Measurements from ENCODE around the gene SP6. TPM values are rescaled to one million over a fixed set of nuclear protein-coding genes. Genes with fewer than 3 reads are reported as not detected.

SP6 gene
- total and polyA plus RNA-seq, 2 of the 8 experiments (the other 6 are each of a cell fraction or from before 2014, with no cell fraction given) = 1.2 to 1.5 TPM

- TF ChIP-seq CTCF (IDR thresholded peaks at IDR 0.05; ENCODE audit: control extremely low read depth in 1 of 3, insufficient read depth in 1 of 3, low read depth in 1 of 3, low read length in 3 of 3) (peak; percentile 90 to 96 (median 90)), RAD21 (IDR thresholded peaks at IDR 0.05 in 1 of 2, conservative IDR thresholded peaks at IDR 0.05 in 1 of 2; ENCODE audit: low read depth in 2 of 2, low read length in 2 of 2) (peak; percentile 95 to 97), EP300 (IDR thresholded peaks at IDR 0.05; ENCODE audit: borderline replicate concordance in 1 of 2, low read depth in 2 of 2, low read length in 2 of 2) (no peak), PHF8 (conservative IDR thresholded peaks at IDR 0.05; ENCODE audit: low read depth, low read length) (peak; percentile 63), USF2 (IDR thresholded peaks at IDR 0.05; ENCODE audit: low read length) (peak; percentile 70), SRF (IDR thresholded peaks at IDR 0.05; ENCODE audit: low read depth, low read length) (no peak), SP4 (IDR thresholded peaks at IDR 0.05; ENCODE audit: low read length) (peak; percentile 74), CTBP2 (IDR thresholded peaks at IDR 0.05; ENCODE audit: borderline replicate concordance, insufficient read depth, insufficient read length, low read length) (no peak), CBX8 (IDR thresholded peaks at IDR 0.05; ENCODE audit: borderline replicate concordance, low read depth, low read length) (no peak), RXRA (IDR thresholded peaks at IDR 0.05; ENCODE audit: insufficient read depth, low read depth, low read length) (no peak), KDM5A (IDR thresholded peaks at IDR 0.05; ENCODE audit: low read length) (0 out of 2 replicates have a peak, but pooled peaks have one; percentile 23), EZH2 (IDR thresholded peaks at IDR 0.05; ENCODE audit: low read depth, low read length, severe bottlenecking) (no peak), GABPA (IDR thresholded peaks at IDR 0.05; ENCODE audit: borderline replicate concordance, insufficient read depth, low read length) (peak; percentile 41; the same call in 1 of the 2 replicates), SIN3A (conservative IDR thresholded peaks at IDR 0.05 in 1 of 2, IDR thresholded peaks at IDR 0.05 in 1 of 2; ENCODE audit: low read depth in 1 of 2, low read length in 2 of 2) (peak in 1 of 2 experiments; percentile 44; a peak in 1 of 4 replicates), ASH2L (IDR thresholded peaks at IDR 0.05; ENCODE audit: low read length) (peak; percentile 75), TCF12 (IDR thresholded peaks at IDR 0.05; ENCODE audit: low read depth, low read length) (no peak), SP1 (IDR thresholded peaks at IDR 0.05; ENCODE audit: low read depth, low read length) (peak; percentile 21; the same call in 1 of the 2 replicates), SIRT6 (IDR thresholded peaks at IDR 0.05; ENCODE audit: low read length) (no peak), TBP (IDR thresholded peaks at IDR 0.05; ENCODE audit: low read depth, low read length) (peak; percentile 57; the same call in 1 of the 2 replicates)
These were observed 10.0 kb downstream of the SP6 start, which contains the start of gene SCRN2 (continued) for GRCh38 chr17:47840742-47841487.

All from H1 (cell line).